ENCODE measurements around the gene PALLD. TPM values are rescaled to one million over a fixed set of nuclear protein-coding genes. Genes with fewer than 3 reads are reported as not detected.

PALLD gene
- total RNA-seq, 1 experiment from 2014 or later = 26.7 TPM

DNA sequence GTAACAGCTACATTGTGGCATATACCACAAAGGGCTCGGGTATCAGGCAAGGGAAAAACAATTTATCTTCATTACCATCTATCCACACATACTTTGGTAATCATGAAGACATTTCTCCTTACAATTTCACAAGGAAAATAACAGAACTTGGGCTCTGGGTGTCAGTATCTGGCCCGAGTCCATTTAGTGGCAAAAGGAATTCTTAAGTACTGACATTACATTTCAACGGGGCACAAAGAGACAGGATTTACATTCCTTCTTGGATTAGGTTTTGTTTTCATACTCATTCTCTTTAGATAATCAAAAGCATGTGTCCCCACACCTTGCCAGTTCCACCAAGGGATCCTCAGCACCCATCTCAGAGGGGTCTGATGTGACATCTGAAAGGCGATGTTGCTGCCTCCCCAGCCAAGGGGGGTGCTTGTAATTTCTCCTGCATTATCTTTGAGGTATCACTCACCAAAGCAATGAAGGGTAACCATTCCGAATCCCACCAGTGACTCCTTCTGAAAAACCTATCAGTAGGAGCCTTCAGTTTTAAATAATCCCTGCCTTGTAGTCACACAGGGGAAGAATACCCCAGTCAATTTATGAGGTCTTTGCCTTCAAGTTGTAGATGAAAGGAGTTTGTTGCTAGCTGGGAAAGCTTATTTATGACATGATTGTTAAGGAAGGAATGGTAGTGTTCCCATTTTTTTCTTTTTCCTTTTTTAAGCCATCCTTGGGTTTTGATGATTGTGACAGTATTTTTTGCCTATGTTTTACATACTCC lies 118.6 kb downstream of the PALLD start:
- H3K4me2 ChIP-seq (ENCODE audit: low read length) = 0 out of 2 replicates have a peak overlapping the region, but pooled peaks have one; percentile 15
- intact Hi-C loops (cut with micrococcal nuclease) = no loop called here
- H3K9me2 ChIP-seq (replicated peaks; ENCODE audit: low read length) = no peaks in the 10 kb centered on the region
- H3F3A ChIP-seq (ENCODE audit: low read length, unreplicated experiment) = no peaks in the 10 kb centered on the region
- H3K4me1 ChIP-seq (ENCODE audit: insufficient read depth, low read length) = peaks cover 59% of the 10 kb centered on the region
- no TSS peak for BruUV-seq (replicated peaks)
- ATAC-seq = no peak
- peak; percentile 28 for DNase-seq
- TF ChIP-seq EZH2phosphoT487 (IDR thresholded peaks at IDR 0.05; ENCODE audit: borderline replicate concordance, low read length) = no peak
- TF ChIP-seq, protein P1, sequence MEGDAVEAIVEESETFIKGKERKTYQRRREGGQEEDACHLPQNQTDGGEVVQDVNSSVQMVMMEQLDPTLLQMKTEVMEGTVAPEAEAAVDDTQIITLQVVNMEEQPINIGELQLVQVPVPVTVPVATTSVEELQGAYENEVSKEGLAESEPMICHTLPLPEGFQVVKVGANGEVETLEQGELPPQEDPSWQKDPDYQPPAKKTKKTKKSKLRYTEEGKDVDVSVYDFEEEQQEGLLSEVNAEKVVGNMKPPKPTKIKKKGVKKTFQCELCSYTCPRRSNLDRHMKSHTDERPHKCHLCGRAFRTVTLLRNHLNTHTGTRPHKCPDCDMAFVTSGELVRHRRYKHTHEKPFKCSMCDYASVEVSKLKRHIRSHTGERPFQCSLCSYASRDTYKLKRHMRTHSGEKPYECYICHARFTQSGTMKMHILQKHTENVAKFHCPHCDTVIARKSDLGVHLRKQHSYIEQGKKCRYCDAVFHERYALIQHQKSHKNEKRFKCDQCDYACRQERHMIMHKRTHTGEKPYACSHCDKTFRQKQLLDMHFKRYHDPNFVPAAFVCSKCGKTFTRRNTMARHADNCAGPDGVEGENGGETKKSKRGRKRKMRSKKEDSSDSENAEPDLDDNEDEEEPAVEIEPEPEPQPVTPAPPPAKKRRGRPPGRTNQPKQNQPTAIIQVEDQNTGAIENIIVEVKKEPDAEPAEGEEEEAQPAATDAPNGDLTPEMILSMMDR (conservative IDR thresholded peaks at IDR 0.05; ENCODE audit: low read depth, low read length) = no peak
- no peak for TF ChIP-seq EZH2 (IDR thresholded peaks at IDR 0.05; ENCODE audit: low read length, unreplicated experiment)
- H3K4me3 ChIP-seq (ENCODE audit: low read length) = no peak overlapping the region
- H3K27ac ChIP-seq (ENCODE audit: low read length) = no peak overlapping the region
- H2AFZ ChIP-seq (ENCODE audit: low read length) = no peak overlapping the region
- CTCF ChIA-PET = no interaction called here
- POLR2A ChIA-PET (ENCODE audit: unreplicated experiment) = no interaction called here
- no peaks in the 10 kb centered on the region for H4K20me1 ChIP-seq (ENCODE audit: low read length)
- H3K27me3 ChIP-seq (ENCODE audit: low read length) = no peaks in the 10 kb centered on the region
- H3K79me2 ChIP-seq (ENCODE audit: low read length) = no peaks in the 10 kb centered on the region
- H3K9ac ChIP-seq (ENCODE audit: low read length) = no peak overlapping the region
- no peaks in the 10 kb centered on the region for H3K36me3 ChIP-seq (ENCODE audit: low read depth, low read length)
- no peaks in the 10 kb centered on the region for H3K9me3 ChIP-seq (ENCODE audit: low read length)

DNA sequence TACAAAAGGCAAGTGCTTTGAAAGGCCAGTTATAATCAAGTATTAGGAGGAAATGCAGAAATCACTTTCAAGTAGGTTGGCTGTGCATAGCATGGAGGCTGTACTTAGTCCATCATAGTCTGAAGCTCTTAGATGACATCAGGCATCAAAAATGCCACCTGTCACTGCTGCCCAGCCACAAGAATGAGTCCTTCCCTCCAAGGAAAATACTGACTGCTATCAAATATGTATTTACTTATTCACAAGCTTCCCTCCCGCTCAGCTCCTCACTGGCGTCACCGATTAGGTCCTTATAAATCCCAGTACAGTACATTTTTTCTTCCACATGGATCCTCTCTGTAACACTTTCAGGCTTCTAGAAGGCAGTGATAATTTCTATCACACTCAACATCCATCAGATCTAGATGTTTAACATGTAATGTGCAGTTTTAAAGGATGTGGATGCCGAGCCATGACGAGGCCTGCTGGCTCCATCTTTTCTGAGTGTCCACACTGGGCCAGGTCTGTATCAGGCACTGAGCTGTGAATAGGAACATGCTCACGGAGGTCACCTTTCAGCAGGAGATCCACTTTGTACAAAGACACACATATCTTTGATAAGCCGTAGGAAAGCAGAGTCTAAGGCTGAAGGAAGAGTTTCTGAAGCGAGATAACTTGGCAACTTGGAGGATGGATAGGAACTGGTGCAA lies 121.9 kb downstream of the PALLD start:
- POLR2A ChIA-PET (ENCODE audit: unreplicated experiment) = interaction anchor here (0.5 to 0.6 kb wide), 2 partner anchors 49 to 64 kb away, joined by 3 to 4 read pairs; no protein-coding TSS in a partner anchor
- H3K9me2 ChIP-seq (replicated peaks; ENCODE audit: low read length) = no peaks in the 10 kb centered on the region
- H4K20me1 ChIP-seq (ENCODE audit: low read length) = no peaks in the 10 kb centered on the region
- H3K79me2 ChIP-seq (ENCODE audit: low read length) = no peaks in the 10 kb centered on the region
- no peaks in the 10 kb centered on the region for H3K27me3 ChIP-seq (ENCODE audit: low read length)
- peak overlapping the region; percentile 44 for H3K4me2 ChIP-seq (ENCODE audit: low read length)
- intact Hi-C loops (cut with micrococcal nuclease) = no loop called here
- H3K9me3 ChIP-seq (ENCODE audit: low read length) = no peaks in the 10 kb centered on the region
- H2AFZ ChIP-seq (ENCODE audit: low read length) = peak overlapping the region; percentile 24; the same call in 1 of the 2 replicates
- H3K4me1 ChIP-seq (ENCODE audit: insufficient read depth, low read length) = peaks cover 30% of the 10 kb centered on the region
- ATAC-seq (peak; percentile 94), DNase-seq (peak; percentile 84)
- H3K27ac ChIP-seq (ENCODE audit: low read length) = peak overlapping the region; percentile 87
- BruUV-seq (replicated peaks) = no TSS peak
- no peak overlapping the region for H3K4me3 ChIP-seq (ENCODE audit: low read length)
- CTCF ChIA-PET = interaction anchor here (0.9 kb wide), 1 partner anchor 14 kb away, joined by 3 read pairs; no protein-coding TSS in a partner anchor
- no peaks in the 10 kb centered on the region for H3F3A ChIP-seq (ENCODE audit: low read length, unreplicated experiment)
- no peaks in the 10 kb centered on the region for H3K36me3 ChIP-seq (ENCODE audit: low read depth, low read length)
- TF ChIP-seq, protein P1 (conservative IDR thresholded peaks at IDR 0.05; ENCODE audit: low read depth, low read length) = no peak
- no peak for TF ChIP-seq EZH2phosphoT487 (IDR thresholded peaks at IDR 0.05; ENCODE audit: borderline replicate concordance, low read length)
- no peak for TF ChIP-seq EZH2 (IDR thresholded peaks at IDR 0.05; ENCODE audit: low read length, unreplicated experiment)
- H3K9ac ChIP-seq (ENCODE audit: low read length) = peak overlapping the region; percentile 31; the same call in 1 of the 2 replicates
